ENCODE measurements around the gene TMEM240.
"Not testable (repeated sequence)": the region's sequence is repeated elsewhere in the genome, so short reads cannot be mapped to it uniquely, and the experiment has no call there.

TMEM240 gene

GRCh38 chr1:1556961-1557360, 16.5 kb upstream of the TMEM240 start:
- DNase-seq: not testable (repeated sequence)

DNA sequence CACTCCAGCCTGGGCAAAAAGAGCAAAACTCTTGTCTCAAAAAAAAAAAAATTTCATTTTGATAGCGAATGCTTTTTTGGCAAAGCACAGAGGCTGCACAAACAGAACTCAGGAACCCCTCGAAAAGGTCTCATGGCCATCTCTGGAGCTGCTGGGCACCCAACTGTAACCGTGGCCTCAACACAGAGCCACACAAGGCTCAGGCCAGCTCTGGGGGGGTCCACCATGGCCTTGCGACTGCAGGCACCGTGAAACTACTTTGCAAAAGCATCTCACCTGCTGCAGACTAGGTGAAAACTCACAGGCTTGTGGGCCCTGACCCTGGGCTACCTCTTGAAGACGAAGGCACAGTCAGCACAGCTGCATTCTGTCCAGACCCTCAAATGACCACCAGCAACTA, 16.1 kb upstream of the TMEM240 start:
- no peak for DNase-seq

DNA sequence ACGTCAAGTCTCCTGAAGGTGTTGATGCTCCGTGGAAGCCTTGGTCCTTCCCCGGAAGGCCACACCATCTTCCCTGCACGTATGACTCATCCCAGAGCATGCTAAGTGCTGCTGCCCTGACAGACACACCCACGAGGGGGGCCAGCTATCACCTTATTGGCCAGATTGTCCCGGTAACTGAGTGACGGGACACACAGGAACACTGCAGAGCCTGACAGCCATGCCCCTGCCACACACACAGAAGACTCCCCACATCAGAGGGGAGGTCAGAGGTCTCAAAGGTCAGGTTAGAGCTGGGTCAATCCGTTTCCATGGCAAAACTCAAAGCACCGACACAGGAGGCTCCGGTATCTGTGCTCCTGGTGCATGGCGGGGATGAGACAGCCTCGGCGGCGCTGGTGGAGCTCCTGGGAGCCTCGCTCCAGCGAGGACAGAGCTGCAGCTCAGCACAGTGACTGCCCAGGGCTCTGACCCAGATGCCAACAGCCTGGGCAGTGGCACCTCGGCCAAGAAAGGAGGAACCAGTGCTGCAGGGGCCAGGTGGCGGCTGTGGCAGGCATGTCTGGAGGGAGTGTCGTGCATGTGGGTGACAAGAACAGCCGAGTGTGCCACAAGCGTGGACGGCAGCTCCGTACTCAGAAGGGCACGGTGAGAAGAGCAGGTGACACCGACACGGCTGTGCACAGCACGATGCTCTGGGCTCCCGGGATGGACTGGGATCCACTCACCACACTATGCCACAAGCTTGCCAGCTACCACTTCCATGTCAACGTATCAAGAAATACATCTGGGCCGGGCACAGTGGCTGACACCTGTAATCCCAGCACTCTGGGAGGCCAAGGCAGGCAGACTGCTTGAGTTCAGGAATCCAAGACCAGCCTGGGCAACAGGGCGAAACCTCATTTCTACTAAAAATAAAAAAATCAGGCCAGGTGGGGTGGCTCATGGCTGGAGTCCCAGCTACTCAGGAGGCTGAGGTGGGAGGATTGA, 14.8 kb upstream of the TMEM240 start:
- DNase-seq: no peak

DNA sequence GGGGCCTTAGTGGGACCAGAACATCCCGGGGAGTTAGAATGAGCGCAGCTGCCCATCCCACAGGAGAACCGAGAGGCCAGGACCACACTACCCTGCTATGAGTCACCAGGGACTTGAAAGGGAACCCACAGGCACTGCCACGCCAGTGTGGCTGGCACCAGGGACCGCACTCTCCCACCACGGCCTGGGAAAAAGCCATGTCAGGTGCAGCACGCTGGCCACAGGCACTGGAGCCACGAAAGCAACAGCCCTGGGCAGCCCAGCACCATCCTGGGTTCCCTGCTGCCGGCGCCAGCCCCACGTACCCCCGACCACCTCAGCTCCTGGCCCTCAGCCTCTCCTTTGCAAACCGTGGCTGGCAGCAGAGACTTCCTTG, 14.1 kb upstream of the TMEM240 start:
- no peak for DNase-seq

DNA sequence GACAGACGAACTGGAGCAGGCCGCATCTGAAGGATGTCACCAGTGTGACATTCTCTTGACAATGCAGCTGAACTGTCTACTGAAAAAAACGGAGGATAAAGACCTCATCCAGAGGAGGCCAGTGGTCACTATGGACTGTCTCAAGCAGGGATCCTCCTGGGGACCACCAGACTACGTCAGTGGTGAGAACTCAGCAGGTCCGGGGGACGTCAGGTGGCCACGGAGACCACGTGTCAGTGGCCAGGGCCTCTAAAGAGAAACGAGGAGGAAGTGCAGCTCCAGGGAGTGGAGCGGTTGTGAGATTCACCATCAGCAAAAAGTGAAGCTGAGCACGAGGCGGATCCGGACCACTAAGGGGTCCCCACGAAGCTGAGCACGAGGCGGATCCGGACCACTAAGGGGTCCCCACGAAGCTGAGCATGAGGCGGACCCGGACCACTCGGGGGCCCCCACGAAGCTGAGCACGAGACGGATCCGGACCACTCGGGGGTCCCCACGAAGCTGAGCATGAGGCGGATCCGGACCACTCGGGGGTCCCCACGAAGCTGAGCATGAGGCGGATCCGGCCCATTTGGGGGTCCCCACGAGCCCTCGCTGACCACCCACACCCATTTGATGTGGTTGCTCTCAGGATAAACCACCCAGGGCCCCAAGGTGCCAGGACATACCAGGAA, 13.5 kb upstream of the TMEM240 start:
- DNase-seq: no peak

DNA sequence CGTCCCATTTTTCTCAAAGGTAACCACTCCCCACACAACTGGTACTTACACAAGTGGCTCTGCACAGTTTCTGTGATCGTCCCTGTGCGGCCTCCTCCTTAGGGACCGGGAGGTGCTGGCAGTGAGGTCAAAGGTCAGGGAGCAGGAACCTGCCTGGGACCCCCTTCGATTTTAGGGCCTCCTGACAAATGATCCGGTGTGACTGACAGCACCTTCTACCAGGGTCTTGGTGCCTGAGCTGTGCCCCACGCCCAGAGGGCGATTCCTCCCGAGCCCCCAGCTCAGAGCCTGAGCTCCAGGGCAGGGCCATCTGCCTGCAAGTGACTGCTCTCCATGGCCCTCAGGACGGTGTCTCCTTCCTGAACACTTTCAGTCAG, 11.8 kb upstream of the TMEM240 start:
- no peak for DNase-seq

- no peak for DNase-seq
Measured at GRCh38 chr1:1551524-1552262, 11.3 kb upstream of the TMEM240 start.

DNA sequence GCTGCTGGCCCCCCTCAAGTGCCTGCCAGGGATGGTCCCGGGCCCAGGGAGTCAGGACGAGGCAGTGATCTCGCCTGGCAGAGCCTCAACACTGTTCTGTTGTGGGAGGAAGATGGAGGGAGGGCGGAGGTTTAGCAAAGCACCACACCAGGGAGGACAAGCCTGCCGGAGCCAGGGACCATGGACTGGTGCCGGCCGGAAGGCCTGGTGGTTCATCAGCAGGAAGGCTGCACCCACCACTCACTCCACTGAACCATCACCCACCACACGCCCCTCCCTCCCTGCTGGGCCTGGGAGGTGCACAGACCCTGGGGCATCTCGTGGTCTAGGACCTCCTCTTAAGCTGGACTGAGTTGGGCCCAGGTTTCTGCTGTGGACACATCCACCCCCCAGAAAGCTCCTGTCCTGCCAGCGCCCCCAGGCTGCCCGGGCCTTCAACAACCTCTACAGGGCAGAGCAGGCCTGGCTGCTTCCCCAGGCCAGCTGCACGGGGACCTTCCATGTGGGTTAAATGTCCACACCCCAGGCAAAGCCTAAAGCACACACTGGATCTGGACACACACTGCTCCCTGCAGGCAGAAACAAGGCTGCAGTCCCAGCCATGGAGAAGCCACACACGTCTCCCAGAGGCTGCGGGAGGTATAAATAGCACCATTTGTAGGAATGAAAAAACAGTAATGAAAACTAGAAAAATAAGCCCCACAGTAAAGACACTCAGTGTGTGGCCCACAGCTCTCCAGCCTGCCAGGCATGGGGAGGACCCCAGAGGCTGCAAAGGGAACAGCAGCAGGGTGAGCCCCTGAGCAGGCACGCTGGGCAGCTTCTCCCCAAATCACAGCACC, 10.4 kb upstream of the TMEM240 start:
- DNase-seq: no peak

- no peak for DNase-seq
Measured at GRCh38 chr1:1550087-1550486, 9.7 kb upstream of the TMEM240 start.

DNA sequence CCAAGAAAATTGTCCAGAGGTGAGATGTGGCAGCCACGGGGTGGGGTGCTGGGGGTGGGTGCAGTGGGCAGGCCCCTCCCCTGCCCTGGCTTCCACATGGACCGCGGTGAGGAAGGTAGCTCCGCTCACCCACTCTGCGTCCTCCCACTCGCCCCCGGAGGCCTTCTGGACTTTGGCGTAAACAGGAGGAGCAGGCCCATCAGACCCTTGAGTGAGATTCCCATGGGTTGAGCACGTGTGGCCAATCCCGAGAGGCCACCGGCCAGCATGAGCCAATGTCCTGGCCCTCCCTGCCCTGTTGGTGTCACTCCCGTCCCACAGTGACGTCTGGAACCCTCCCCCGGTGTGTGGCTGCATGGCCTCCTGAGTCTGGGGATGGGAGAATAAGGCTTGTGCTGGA, 8.2 kb upstream of the TMEM240 start:
- no peak for DNase-seq

GRCh38 chr1:1547476-1547875, 7.1 kb upstream of the TMEM240 start:
- DNase-seq: no peak

DNA sequence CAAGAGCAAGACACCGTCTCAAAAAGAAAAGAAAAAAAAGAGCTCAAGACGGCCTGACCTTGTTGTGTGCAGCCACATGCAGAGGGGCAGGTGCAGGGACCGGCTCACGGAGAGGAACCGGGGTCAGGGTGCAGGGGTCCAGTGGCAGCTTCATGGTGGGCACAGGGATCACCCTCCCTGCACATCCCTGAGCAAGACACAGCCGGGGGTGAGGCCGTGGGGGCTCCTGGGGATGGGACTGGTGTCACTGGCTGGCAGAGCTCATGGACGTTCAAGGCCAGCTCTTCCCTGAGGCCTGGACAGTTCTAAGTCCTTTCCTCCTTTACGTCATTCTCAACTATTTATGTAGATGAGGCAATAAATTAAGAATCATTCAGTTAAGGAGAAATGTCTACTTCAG, 6.6 kb upstream of the TMEM240 start:
- no peak for DNase-seq

DNA sequence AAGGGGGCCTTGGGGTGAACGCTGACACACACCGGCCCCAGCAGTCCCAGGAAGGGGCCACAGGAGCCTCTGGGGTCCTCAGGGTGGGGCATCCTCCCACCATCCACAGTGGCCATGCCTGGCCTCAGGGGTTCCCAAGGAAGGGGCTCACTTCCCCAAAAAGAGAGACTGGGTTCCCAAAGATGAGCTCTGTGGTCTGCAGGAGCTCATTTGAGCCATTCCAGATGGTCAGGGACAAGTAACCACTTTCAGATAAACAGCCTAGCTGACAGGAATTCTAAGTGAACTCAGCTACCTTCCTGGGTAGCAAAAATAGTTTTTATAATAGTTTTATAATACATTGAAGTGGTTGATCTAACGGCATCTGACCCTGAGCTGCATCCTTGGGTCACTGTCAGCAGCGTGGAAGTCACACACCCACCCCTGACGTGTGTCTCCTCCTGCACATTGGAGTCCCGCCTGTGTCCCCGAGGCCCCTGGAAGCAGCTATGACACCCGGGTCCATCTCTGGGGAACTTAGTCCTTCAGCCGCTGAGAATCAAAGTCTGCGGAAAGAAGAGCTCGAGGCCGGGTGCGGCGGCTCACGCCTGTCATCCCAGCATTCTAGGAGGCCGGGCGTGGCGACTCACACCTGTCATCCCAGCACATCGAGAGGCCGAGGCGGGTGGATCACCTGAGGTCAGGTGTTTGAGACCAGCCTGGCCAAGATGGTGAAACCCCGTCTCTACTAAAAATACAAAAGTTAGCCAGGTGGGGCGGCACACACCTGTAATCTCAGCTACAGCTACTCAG, 5.7 kb upstream of the TMEM240 start:
- no peak for DNase-seq

DNA sequence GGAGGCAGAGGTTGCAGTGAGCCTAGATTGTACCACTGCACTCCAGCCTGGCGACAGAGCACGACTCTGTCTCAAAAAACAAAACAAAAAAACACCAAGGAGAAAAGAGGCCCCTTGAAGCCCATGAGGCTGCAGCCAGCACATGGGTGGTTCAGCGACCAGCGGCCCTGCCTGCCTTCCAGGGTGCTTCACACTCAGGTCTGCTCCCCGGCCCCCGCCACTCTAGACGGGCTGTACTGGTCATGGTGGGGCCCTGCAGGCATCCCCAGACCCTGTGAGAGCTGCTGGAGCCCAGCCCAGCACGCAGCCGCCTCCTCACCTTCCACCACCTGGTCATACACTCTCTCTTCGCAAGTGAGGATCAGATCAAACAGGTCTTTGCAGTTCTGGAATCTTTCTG, 4.1 kb upstream of the TMEM240 start:
- no peak for DNase-seq

GRCh38 chr1:1543706-1544099, 3.3 kb upstream of the TMEM240 start:
- DNase-seq: no peak

GRCh38 chr1:1542766-1543705, 2.6 kb upstream of the TMEM240 start:
- DNase-seq: no peak

DNA sequence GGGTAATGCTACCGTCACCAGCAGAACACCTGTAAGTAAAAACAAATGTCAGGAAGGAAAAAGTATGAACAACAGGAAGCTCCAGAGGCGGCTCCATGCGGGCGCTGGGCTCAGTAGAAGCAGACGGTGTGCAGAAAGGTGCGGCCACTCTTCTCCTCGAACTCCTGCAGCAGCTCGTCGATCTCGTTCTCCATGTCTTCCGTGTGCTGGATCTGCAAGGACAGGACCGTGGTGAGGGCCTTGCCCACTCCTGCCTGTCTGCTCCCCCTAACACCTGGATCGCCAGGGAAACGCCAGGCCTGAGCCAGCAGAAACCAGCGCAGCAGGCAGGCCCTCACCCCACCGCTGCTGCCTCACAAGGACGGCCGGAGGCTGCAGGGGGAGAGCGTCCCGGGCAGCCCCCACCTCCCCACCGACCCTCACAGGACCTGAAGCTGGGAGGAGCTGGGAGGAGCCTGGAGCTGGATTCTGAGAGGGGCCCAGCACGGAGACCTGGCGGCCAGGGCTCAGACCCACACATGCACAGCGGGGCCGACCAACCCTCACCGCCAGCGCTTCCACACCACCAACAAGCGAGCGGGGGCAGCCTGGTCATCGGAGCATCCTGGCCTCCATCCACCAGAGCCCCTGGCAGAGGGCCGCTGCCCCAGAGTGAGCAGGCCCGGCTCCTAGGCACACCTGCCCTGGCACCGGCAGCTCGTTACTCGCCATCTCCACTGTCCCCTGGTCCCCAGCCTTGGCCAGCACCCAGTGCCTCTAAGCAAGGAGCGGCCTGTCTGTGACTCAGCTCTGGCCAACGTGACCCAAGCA, 1.7 kb upstream of the TMEM240 start:
- no peak for DNase-seq

GRCh38 chr1:1540818-1541628, 599 bp upstream of the TMEM240 start:
- DNase-seq: no peak
